ENCODE data around the gene PRH1.

DNA sequence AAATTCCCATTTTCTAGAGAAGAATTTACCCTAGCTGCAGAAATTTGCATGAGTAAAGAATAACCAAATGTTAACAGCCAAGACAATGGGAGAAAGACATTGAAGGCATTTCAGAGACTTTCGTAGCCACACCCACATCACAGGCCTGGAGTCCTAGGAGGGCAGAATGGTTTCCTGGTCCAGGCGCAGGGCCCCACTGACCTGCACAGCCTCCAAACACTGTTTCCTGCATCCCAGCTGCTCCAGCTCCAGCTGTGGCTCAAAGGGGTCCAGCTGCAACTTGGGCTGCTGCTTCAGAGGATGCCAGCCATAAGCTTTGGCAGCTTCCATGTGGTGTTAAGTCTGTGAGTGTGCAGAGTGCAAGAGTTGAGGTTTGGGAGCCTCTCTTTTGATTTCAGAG lies 28.2 kb downstream of the PRH1 start:
- no peak for TF ChIP-seq CTCF (optimal IDR thresholded peaks at IDR 0.05 in 1 of 3, IDR thresholded peaks at IDR 0.05 in 1 of 3, conservative IDR thresholded peaks at IDR 0.05 in 1 of 3; ENCODE audit: extremely low read depth in 1 of 3, insufficient read depth in 2 of 3, low read length in 3 of 3)
- no peak for TF ChIP-seq EZH2 (IDR thresholded peaks at IDR 0.05; ENCODE audit: low read length)
